ENCODE results near the gene RPS4Y1. TPM values are rescaled to one million over a fixed set of nuclear protein-coding genes. Genes with fewer than 3 reads are reported as not detected.

Gene RPS4Y1
- not detected in 2 replicates for total RNA-seq

DNA sequence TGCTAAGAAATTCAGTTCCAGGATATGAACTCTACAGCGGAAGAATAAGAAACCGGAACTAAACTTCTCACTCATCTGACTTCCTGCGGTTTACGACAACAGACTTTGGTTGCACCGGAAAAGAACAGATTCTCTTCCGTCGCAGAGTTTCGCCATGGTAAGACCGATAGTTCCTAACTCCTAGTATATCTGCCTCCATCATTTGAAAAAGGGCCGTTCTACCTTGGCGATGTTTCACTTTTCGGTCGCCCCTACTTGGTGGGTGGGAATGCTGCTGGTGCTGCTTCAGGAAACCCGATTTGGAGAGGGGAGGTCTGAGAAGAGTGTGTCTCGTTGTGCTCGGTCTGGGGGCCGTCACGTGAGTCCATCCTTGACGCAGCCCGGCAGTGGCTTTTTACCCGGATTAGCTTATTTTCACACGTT, at the start of gene RPS4Y1:
Gene RPS4Y1 (plus strand): TSS at position 132 of the 423 bp plus-strand sequence. CDS start 23 bp downstream, at position 155.

Other genes with a start within 250 kb of the RPS4Y1 start
- not detected in 2 replicates for gene SRY, start 53.9 kb upstream of the RPS4Y1 start, total RNA-seq
- not detected in 2 replicates for gene ZFY, start 93.8 kb downstream of the RPS4Y1 start, total RNA-seq

Measured in mesangial cell (primary cell).